HG03139 (cell line): ENCODE measurements around the gene JPH2.

Experiments
- ATAC-seq: cut with Tn5 transposase; IDR thresholded peaks from one replicate; pipeline ENCODE4 v1.9.1; 2021; ENCODE audit not compliant: unreplicated experiment

JPH2 gene

DNA sequence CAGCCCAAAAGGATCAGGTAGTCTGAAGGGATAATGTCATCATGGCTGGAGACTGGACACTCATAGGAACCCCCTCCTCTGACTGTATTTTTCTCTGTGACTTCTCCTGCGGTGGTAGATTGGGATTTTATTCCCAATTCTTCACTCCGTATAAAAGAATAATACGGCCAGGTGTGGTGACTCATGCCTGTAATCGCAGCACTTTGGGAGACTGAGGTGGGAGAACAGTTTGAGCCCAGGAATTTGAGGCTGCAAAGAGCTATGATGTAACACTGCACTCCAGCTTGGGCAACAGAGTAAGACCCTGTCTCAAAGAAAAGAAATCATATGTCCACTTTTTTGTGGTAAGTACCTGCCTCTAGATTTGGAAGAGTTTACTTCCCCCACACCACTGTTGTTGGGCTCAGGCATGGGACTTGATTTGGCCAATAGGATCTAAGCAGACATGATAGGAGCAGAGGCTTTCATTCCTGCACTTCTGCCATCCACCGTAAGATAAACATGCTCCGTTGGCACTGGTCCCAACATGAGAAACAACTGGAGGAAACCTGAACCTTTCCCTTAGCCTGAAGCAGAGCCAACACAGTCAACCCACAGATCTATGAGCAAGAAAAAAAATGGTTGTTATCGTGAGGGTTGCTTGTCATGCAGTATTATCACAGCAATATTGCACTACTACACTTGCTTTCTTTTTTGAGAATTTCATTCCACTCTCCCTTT is 82.0 kb downstream of the JPH2 start:
- ATAC-seq: no peak

DNA sequence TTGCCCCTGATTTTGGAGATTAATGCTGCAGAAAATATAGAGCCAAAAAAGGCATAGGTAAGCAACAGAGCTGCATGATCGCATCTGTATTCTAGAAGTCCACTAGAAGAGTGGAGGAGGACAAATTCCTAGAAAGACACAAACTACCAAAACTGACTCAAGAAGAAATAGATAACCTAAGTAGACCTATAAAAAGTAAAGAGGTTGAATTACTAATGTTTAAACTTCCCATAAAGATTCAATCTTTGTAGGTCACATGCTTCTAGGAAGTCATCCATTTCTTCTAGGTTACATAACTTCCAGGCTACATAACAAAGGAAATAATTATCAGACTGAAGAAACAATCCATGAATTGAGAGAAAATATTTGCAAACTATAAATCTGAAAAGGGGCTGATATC is 84.4 kb downstream of the JPH2 start:
- no peak for ATAC-seq

DNA sequence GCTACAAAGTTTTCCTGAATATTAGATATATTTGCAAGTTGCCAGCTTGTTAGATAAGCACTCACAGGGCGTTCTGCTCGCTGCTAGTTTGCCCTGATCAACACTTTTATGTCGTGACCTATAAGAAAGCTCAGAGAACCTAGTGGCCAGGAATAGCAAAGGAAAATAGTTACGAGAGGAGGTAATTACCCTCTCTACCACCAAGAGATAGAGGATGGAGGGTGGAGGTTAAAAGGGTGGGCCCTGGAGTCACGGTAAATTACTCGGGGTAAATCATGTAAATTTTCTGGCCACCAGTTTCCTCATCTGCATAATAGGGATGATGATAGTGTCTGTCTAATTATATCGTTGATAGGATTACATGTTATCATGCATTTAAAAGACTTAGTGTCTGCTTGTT is 87.2 kb downstream of the JPH2 start:
- no peak for ATAC-seq

DNA sequence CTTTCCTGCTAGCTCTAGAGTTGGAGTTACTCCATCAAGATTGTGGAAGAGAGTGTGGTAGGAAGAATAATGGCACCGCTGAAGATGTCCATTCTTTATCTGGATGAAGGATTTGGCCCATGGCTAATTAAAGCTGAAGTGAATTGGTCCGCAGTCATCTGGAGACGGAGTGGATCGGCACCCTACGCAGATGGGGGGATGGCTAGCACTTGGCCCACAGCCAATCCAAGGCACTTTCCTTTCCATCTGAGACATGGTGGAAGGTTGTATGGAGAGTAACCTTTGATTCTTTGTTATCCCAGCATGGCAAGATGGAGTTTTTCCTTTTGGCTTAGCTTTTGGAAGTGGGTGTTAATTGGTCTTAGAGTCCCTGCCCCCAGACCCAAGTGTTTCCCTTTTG is 88.3 kb downstream of the JPH2 start:
- no peak for ATAC-seq

DNA sequence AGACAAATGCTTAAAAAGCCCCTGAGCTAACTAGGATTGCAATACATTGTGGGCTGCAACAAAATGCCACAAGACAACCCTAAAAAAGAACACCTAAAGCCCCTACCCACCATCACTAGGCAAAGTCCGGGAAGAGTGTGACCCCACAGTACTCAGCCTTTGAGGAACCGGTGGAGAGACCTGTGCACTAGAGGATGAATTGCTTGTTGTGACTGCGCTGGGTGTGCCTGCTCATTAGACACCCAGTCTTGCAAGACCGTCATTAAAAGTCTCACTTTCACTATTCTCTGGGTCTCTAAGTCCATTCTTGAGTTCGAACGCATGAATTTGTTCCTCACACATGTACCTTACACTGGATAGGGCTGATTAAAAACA is 88.7 kb downstream of the JPH2 start:
- ATAC-seq: no peak

DNA sequence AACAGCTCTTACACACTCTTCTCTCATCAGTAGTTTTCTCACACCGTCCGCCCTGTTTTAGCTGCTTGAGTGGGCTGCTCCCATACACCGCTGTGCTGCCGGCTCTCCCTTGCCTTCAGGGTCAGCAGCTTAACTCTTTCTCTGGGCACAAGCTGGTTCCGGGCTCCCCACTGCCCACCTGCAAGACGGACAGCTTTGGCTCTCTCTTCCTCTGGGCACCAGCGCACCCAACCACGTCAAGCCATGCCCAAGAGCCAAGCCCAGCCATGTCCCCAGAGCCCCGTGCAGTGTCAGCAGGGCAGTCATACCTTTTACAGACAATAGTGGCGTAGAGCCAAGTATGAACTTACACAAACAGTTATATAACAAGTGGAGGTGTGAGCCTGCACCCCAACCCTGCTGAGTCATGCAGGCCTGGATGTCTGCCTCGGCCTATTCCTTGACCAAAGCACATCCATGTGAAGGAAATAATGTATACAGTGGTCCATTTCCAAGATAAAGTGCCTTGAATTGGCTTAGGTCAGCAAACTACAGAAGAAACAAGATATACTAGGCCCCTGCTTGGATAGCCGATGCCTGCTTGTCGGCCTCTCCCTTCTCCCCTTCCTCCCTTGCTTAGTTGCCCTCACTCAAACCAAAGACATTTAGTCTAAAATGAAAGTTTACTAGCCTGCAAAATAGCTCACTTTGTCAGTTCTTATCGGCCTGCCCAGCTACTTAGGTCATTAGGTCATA is 89.3 kb downstream of the JPH2 start:
- ATAC-seq: no peak

DNA sequence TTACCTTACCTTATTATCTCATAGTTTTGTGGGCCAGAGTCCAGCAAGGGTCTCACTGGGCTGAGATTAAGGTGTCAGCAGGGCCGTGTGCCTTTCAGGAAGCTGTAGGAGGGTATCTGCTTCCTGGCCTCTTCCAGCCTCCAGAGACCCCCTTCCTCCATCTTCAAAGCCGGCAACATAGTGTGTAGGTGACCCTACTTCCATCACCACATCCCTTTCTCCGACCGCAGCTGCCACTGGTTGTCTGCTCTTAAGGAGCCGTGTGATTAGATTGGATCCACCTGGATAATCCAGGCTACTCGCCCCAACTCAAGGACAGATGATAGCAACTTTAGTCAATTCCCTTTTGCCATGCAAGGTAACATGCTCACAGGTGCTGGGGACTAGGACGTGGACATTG is 91.2 kb downstream of the JPH2 start:
- no peak for ATAC-seq

DNA sequence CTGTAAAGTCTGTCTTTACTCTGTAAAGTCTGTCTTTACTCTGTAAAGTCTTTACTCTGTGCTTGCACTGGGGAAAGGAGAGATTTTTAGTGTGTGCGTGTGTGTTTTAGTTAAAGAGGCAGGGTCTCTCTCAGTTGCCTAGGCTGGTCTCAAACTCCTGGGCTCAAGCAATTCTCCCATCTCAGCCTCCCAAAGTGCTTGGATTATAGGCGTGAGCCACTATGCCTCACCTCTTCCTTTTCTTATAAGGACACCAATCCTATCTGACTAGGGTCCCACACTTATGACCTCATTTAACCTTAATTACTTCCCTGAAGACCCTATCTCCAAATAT is 93.8 kb downstream of the JPH2 start:
- ATAC-seq: no peak

DNA sequence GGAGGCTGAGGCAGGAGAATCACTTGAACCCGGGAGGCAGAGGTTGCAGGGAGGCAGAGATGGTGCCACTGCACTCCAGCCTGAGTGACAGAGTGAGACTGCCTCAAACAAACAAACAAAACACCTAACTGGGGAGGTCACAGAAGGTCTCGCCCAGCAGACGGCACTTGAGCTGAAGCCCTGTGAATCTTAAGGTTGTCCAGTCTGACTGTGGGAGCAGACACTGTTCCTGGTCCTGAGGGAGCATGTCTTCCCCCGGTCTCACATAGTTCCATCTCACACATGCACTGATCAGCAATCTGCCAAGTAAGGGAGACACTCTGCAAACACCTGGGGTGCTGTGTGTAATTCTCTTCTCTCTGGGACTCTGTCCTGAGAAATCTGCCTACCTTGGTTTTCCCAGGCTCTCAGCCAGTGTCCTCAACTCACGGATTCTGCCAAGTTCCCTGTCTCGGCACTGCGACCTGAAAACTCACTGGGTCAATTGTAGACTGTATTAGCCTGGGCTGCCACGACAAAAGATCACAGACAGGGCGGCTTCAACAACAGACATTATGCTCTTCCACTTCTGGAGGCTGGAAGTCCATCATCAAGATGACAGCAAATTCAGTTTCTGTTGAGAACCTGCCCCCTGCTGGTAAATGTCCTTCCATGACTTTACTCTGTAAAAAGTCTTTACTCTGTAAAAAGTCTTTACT is 94.3 kb downstream of the JPH2 start:
- ATAC-seq: no peak

DNA sequence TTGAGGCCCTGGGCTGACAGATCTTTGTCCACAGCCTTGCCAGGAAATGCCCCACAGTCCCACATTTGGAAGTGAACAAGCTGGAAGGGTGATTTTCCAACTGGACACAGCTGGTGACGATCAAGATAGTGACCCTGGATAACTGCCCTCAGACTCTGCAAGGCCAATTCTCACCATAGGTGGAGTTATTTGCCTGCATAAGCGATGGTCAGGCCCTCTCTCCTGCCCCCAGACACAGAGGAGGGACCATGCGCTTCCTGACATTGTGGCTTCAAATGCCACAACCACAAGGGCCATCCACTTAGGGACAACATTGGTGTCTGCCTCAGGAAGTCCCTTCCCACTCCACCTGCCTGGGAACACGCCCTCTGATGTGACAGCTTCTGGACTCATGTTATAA is 96.0 kb downstream of the JPH2 start:
- no peak for ATAC-seq

DNA sequence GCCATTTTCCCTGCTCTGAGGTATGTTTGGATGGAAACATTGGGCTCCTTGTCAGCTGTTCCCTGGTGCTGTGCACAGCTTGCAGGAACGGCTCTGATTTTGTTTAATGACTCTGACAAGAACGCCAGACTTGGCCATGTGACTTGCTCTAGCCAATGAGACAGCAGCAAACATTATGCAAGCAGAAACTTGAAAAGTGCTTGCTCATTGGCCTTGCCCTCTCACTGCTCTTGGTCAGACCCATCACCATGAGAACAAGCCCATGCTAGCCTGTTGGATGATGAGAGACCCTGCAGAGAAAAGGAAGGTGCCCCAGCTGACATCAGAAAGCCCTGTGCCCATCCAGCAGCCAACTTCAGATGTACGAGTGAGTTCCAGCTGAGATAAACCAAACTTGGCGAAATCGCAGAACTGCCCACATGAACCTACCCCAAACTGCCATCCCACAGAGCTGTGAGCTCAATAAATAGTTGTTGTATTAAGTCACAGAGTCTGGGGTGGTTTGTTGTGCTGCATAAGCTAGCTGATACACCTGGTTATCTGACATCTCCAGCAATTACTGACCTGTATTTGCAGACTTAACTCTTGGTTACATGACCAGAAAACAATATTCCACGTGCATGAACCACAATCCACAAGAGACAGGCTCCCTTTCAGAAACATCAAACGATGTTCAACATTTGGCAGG is 96.9 kb downstream of the JPH2 start:
- ATAC-seq: no peak

DNA sequence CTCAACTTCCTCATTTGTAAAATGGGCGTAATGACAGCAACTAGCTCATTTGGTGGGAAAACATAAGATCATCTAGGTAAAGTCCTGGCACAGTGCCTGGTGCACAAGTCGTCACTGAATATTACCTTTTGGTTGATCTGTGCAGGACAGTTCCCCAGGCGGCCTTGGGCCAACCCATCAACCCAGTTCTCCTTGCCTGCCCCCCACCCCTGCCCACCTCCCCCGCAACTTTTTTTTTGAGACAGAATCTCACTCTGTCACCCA is 99.2 kb downstream of the JPH2 start:
- ATAC-seq: no peak

DNA sequence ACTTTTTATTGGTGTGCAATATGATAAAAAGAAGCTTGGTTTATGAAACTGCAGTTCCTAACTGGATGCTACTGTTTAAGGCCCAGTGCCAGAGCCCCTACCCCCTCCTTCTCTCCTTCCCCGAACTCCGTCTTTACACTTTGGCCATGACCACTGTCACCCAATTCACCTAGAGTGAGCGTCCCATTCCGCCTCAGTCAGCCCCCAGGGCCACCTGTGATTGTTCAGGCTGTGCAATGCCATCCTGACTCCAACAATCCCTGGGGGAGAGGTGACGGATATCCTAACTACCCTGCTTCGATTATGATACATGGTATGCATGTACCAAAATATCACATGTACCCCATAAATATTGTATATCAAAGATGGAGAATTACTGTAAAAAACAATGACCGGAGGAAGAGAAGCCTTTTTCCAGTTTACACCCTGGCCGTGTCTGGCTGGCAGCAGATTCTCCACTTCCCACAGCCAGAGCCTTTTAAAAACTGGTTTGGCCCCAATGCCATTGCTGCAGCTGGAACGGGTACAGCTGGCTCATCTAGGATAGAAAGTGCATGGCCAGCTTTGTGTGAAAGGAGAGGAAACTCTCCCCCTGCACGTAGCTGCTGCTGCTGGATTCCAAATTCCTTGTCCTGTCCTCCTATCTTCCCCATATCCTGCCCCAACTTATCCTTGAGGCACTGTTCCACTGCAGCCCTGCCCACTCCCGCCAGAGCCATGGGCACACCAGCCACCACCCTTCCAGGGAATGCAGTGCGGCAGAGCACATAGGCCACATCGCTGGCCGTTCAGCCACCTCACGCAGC is 99.7 kb downstream of the JPH2 start:
- no peak for ATAC-seq

DNA sequence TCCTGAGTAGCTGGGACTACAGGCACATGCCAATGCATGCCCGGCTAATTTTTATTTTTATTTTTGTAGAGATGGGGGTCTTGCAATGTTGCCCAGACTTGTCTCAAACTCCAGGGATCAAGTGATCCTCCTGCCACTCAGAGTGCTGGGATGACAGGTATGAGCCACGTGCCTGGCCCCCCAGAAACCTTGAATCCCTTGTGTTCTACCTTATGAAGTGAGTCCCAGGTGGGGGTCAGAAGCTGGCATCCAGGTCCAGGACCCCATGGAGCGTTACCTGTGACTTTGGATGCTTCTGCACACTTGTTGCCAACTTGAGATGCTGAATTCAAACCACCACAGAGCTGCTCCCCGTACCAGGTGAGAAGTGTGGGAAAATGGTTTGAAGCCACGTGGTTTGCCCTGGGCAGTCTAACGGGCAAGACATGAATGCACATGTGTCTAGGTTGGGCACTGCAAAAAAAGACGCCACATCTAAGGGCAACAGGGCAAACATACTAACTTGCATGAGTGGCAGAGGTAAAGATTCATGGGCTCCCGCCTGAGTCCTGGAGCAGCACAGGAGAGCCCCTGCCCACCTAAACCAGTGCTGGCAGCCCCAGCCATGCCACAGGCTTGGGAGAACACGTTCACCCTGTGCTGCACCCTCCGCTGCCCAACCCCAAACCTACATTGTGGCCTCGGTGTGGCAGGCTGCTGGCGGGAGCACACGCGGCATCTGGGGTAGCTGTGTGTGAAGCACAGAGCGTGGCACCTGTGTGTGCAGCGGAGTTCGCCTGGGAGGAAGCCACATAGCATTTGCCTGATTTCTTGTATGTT is 101.2 kb downstream of the JPH2 start:
- ATAC-seq: no peak

DNA sequence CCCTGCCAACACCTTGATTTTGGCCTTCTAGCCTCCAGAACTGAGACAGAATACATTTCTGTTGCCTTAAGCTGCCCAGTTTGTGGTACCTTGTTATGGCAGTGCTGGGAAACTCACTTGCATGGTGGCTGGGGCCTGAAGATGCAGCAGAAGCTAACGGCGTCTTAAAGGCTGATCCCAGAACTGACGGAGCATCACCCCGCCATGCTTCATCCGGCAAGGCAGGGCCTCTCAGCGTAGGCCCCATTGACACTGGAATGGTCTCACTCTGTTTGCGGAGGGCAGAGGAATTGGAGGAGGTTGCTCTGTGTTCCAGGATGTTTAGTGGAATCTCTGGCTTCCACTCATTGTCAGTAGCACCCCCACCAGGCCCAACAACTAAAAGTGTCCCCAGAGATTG is 102.1 kb downstream of the JPH2 start:
- ATAC-seq: no peak

DNA sequence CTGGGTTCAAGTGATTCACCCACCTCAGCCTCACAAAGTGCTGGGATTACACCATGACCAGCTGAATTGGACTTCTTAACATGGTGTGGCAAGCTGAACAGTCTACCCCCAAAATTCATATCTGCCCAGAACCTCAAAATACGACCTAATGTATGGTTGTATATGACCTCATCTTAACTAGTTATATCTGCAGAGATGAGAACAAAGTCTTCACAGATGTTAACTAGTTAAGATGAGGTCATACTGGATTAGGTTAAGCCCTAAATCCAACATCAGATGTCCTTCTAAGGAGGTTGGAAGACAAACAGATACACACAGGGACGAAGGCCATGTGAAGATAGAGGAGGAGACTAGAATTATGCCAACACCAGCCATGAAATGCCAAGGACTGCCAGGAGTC is 102.5 kb downstream of the JPH2 start:
- no peak for ATAC-seq

DNA sequence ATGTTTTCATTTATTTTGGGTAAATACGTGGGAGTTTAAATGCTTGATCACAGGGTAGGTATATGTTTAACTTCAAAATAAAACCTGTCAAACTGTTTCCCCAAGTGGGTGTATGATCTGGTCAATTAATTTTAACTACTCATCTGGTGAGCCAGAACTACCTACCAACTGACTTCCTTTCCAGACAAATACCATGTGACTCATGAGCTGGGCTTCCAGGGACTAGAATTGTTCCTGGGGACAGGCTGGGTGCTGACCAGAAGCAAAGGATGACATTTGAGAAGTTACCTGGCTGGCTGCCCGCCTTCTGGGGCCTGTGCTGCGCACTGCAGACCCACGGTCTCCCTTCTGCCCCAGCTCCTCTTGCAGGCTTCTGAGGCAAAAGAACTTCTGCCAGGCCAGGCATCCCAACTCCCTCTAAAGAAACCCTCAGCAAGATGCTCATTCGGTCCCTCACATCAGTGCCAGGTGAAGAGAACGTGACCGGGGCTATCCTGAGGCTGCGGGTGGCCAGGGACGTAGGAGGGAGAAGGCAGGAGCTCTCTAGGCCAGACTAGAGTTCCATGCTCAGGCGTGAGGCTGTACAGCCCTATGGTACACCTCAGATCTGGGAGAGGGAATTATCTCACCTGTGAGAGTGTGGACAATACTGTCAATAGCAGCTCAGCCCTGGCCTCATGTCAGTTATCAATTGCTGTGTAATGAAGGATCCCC is 103.6 kb downstream of the JPH2 start:
- ATAC-seq: no peak

DNA sequence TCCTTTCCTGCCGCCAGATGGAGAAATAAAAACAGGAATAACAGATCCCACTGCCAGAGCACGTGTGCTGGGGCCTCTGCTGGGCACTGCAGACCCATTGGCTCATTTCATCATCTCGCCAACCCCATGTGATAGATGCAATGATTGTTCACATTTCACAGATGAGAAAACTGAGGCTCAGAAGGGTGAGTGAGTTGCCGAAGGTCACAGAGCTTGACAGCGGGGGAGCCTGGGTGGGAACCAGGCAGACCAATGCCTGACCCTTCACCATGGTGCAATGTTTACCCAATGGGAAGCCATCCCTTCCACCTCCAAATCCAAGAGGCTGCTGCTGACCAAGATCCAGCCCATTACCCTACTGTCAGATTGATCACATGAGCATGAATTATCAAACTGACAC is 105.1 kb downstream of the JPH2 start:
- ATAC-seq: no peak

DNA sequence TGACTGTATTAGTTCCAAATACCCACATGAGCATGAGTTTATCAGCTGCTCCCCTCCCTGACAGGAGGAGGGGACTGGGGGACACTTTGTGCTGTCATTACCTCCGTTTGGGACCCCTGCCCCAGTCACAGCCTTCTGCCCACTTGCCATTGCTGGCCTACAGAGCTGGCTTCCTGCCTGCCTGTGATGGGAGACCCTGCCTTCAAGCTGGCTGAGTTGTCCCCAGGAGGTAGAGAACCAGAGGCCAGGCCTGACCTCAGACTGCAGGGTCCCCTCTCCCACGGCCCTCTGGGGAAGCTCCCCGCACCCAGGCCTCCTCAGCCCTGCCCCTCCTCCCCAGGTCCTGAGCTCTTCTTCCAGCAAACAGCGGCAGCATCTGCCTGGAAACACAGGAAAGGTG is 105.5 kb downstream of the JPH2 start:
- no peak for ATAC-seq
